Stimulated activated CD4-positive, alpha-beta T cell treated with anti-CD3 and anti-CD28 coated beads, Interleukin-15, amount 100 ng/mL, for 48 hours (primary cell): ENCODE data around the gene SCARB1.

ENCODE experiments used
- DNase-seq, 2 donors: peaks; one replicate each; pipeline ENCODE4 v3.0.0-alpha.2; 2020; ENCODE audit warnings: low read depth in 2 of 2

The SCARB1 gene

GRCh38 chr12:124797321-124797720 lies 66.3 kb downstream of the SCARB1 start:
- no peak for DNase-seq

- DNase-seq = no peak
Measured at GRCh38 chr12:124796303-124796960, 67.2 kb downstream of the SCARB1 start.

GRCh38 chr12:124795081-124795948 lies 68.3 kb downstream of the SCARB1 start:
- no peak for DNase-seq

- DNase-seq = no peak
Measured at GRCh38 chr12:124792961-124793441, 70.7 kb downstream of the SCARB1 start.

GRCh38 chr12:124792156-124792555 lies 71.5 kb downstream of the SCARB1 start:
- no peak for DNase-seq

GRCh38 chr12:124790650-124791400 lies 72.8 kb downstream of the SCARB1 start:
- no peak for DNase-seq

GRCh38 chr12:124788936-124789555 lies 74.6 kb downstream of the SCARB1 start:
- DNase-seq = no peak

GRCh38 chr12:124786061-124786964 lies 77.4 kb downstream of the SCARB1 start:
- no peak for DNase-seq

GRCh38 chr12:124784871-124785572 lies 78.6 kb downstream of the SCARB1 start:
- no peak for DNase-seq

GRCh38 chr12:124783087-124783486 lies 80.6 kb downstream of the SCARB1 start:
- DNase-seq = no peak

- no peak for DNase-seq
Measured at GRCh38 chr12:124782132-124782531, 81.5 kb downstream of the SCARB1 start.

GRCh38 chr12:124780752-124781685 lies 82.6 kb downstream of the SCARB1 start:
- DNase-seq = no peak

GRCh38 chr12:124780336-124780735 lies 83.3 kb downstream of the SCARB1 start:
- no peak for DNase-seq

GRCh38 chr12:124779161-124780141 lies 84.2 kb downstream of the SCARB1 start:
- DNase-seq = no peak

GRCh38 chr12:124778411-124778810 lies 85.3 kb downstream of the SCARB1 start:
- DNase-seq = no peak

- no peak for DNase-seq
Measured at GRCh38 chr12:124777399-124778372, 86.0 kb downstream of the SCARB1 start.

- no peak for DNase-seq
Measured at GRCh38 chr12:124776125-124776513, 87.5 kb downstream of the SCARB1 start.
